Limb (tissue), 2 donors: ENCODE results near the gene STXBP2.

Experiments used
- DNase-seq, 2 donors: peaks; one replicate each; pipeline ENCODE4 v3.0.0-alpha.2; 2016; ENCODE audit errors: extremely low spot score in 2 of 2

STXBP2 gene

DNA sequence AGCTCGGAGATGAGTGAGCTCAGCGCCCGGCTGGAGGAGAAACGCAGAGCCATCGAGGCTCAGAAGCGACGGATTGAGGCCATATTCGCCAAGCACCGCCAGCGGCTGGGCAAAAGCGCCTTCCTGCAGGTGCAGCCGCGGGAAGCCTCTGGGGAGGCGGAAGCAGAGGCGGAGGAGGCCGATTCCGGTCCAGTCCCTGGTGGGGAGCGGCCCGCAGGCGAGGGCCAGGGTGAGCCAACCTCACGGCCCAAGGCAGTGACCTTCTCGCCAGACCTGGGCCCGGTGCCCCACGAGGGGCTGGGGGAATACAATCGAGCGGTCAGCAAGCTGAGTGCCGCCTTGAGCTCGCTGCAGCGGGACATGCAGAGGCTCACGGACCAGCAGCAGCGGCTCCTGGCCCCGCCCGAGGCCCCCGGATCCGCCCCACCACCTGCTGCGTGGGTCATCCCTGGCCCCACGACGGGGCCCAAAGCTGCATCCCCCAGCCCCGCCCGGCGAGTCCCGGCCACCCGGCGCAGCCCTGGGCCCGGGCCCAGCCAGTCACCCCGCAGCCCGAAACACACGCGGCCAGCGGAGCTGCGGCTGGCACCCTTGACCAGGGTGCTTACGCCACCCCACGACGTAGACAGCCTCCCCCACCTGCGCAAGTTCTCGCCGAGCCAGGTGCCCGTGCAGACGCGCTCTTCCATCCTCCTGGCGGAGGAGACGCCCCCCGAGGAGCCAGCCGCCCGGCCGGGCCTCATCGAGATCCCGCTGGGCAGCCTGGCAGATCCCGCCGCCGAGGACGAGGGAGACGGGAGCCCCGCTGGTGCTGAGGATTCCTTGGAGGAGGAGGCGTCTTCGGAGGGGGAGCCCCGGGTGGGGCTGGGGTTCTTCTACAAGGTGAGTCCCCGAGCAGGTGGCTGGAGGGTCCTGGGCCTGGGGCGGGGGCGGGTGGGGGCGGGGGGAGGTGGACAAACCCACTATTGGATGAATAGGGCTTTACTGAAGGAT, 24.3 kb upstream of the STXBP2 start:
- no peak for DNase-seq

DNA sequence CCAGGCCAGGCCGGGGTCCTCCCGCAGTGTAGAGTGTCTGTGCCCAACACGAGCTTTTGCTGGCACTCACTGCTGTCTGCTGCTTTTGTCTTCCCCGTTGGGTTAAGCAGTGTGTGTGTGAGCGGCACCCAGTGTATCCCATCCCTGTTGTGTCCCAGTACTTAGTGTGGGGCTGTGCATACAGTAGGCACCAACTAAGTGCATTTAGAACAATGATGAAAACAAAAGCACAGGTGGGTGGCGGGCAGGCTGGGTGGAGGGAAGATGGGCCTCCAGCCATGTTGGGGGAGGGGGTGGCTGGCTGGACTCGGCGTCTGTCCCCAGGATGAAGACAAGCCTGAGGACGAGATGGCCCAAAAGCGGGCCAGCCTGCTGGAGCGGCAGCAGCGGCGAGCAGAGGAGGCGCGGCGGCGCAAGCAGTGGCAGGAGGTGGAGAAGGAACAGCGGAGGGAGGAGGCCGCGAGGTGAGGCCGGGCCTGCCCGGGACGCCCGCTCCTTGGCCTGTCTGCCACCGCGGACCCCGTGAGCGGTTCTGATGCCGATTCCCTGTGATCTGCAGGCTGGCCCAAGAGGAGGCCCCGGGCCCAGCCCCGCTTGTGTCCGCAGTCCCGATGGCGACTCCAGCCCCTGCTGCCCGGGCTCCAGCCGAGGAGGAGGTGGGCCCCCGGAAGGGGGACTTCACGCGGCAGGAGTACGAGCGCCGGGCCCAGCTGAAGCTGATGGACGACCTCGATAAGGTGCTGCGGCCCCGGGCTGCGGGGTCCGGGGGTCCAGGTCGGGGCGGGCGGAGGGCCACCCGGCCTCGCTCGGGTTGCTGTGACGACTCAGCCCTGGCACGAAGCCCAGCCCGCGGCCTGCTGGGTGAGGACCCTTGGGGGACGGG, 21.8 kb upstream of the STXBP2 start:
- no peak for DNase-seq

GRCh38 chr19:7617172-7617571, 19.7 kb upstream of the STXBP2 start:
- no peak for DNase-seq

- no peak for DNase-seq
Observed at GRCh38 chr19:7617735-7618134, 19.2 kb upstream of the STXBP2 start.

- no peak for DNase-seq
Observed at GRCh38 chr19:7618348-7618747, 18.6 kb upstream of the STXBP2 start.

DNA sequence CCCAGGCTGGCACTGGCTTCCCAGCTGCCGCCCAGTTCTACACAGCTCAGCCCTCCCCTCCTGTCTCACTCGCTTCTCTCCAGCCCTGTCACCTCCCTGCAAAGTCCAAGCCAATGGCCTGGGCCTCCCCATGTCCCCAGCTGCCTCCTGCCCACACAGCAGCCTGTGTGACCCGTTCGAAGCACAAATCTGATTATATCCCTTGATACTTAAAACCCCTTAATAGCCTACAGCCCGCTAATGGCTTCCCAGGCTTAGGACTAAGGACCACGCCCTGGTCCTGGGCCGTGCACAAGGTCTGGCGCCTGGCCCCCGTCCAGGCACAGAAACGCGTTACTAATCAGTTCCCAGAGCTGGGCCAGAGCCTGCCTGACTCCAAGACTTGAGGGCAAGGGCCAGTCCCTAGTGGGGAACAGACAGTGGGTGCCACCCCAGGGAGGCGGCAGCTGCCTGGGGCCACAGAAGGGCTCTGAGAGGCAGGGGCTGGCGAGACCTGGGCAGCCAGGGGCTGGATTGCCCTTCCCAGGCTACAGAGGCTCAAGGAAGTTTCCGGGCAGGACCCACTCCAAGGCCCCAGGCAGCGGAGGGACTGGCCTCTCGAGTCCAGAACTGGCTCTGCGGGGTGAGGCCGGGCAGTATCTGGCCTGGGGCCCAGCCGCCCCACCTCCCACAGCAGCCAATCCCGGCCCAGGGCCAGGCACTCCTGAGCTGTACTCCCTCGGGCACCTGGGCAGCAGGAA, 18.0 kb upstream of the STXBP2 start:
- no peak for DNase-seq

GRCh38 chr19:7619671-7620441, 17.1 kb upstream of the STXBP2 start:
- DNase-seq, result no peak

DNA sequence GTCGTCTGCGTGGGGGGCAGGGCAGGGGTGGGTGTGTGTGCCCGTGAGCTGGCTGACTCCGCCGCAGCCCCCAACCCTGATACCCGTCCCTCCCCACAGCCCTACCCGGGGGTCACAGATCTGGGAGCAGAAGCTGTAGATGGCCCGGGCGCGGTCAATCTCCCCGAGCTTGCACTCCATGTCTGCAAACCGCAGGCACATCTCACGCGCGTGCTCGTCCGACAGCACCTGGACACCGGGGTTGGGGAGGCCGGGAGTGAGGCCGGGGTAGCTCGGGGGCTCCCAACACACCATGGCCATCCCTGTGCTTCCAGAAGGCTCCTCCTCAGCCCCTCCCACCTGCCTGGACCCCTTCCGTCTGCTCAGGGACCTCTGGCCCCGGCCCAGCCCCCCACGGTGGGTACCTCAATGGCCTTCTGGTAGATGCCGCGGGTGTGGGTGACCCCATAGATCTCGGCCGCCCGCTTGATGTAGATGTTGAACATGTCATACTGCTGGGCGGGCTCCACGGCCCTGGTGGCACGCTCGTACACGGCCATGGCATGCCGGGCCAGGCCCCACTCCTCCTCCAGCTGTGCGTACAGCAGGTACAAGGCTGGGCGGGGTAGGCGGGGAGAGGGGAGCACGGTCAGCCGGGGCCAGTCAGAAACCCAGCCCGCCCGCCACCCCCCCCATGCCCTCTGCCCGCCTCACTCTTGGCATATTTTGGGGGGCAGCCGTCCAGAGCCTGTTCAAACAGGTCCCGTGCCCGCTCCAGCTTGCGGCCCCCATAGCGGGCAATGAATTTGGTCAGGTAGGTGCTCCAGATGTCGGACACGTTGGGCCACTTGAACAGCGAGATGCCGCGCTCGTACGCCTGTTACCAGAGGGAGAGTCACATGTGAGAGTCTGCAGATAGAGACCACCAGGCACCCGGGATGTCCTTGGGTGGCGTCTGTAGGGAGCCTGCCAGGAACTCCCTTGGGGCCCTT, 16.2 kb upstream of the STXBP2 start:
- no peak for DNase-seq

DNA sequence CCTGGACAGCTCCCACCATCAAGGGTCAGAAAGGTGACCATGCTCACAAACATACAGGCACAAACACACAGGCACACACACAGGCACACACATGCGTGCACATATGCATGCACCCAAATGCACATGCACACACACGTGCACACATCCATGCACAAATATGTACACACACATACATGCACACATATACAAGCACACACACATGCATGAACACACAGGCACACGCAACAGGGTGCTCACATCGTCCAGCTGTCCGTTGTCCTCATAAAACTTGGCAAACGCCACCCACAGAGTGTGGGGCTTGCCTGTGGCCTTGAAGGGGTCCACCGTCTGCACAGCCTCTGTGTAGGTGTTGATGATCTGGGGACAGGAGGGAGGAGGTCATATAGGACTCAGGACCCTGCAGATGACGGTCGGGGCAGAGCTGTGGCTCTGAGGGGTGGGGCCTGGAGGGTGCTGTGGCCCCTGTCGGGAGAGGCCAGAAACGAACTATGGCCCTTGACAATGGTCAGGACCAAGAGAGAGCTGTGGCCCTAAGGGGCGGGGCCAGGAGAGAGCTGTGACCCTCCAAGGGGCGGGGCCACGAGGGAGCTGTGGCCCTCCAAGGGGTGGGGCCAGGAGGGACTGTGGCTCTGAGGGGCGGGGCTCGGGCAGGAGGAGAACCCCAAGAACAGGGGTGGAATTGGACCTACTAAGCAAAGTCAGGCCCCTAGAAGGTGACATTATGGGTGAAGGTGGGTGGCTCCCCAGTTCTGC, 13.8 kb upstream of the STXBP2 start:
- DNase-seq, result no peak

DNA sequence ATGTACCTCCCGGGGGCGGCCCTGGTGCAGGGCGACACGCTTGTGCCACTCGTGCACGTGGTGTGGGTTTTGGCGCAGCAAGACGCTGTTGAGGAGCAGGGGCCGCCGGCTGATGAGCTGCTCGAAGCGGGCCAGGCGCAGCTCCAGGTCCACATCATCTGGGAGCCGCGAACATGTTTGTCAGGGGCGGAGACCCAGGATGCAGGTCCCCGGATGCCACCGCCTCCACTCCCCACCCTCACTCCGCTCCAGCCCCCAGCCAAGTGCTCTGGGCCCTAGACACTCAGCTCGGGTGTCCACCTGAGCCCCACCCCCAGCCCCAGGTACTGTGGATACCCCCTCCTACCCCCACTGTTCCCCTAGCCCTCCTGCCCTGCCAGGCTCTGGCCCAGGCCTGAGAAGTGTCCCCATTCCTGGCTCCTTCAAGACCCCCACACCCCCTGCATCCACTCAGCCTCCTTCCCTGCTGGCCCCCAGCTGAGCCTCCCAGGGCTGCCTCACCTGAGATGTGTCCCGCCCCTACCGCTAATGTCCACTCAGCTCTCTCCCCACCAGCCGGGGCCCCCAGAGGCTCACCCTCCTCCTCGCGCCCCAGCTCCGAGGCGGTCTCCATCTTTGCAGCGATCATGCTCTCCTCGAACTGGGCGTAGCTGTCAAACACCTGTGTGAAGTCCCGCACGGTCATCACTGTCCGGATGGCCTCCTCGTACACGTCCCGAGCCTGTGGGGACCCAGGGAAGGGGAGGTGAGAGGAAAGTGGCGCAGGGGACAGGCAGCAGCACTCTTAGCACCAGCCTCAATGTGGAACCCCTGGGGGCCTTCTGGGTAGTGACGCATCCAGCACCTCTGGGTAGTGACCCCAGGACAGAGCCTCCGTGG, 12.9 kb upstream of the STXBP2 start:
- no peak for DNase-seq

- DNase-seq, result no peak
Observed at GRCh38 chr19:7624810-7625209, 12.1 kb upstream of the STXBP2 start.

- DNase-seq, result no peak
Observed at GRCh38 chr19:7625763-7626372, 11.0 kb upstream of the STXBP2 start.

GRCh38 chr19:7627166-7627565, 9.7 kb upstream of the STXBP2 start:
- DNase-seq, result no peak

- DNase-seq, result no peak
Observed at GRCh38 chr19:7628589-7629311, 8.2 kb upstream of the STXBP2 start.

GRCh38 chr19:7629347-7630054, 7.4 kb upstream of the STXBP2 start, which contains the start of the genes PET100 and XAB2:
PET100 (plus strand) TSS chr19:7629793; CDS start chr19:7629834, 41 bp downstream.
XAB2 (minus strand) TSS chr19:7629545; CDS start chr19:7629527, 18 bp downstream.
- DNase-seq, result peak; percentile 97 to 98

GRCh38 chr19:7631577-7631976, 5.3 kb upstream of the STXBP2 start:
- no peak for DNase-seq
